ENCODE results near the gene BMPER. TPM values are rescaled to one million over a fixed set of nuclear protein-coding genes. Genes with fewer than 3 reads are reported as not detected.
A peak's percentile ranks its signal among the peaks of the same experiment; 100 is the strongest.

BMPER gene
- total RNA-seq, 6 donors from 2014 or later: 2.5 to 15.6 (median 9.4) TPM

DNA sequence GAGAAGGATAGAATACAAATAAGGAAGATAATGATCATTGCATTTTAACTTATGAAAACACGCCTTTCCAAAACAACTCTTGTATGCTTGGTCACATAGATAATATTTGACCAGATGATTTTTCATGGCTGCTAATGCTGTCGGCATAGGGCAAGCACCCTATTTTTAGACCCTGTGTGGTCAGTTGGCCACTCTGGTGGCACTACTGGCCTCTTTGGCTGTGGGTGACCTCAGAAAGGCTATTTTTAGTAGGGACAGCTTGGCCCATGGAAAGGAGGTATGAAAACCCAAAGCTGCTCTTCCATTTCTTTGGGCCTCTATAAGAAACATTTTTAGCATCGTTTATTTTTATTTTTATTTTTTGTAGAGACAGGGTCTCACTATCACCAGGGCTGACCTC is 12.3 kb downstream of the BMPER start:
- no peak overlapping the region for H3K4me3 ChIP-seq
- TF ChIP-seq, protein P1, sequence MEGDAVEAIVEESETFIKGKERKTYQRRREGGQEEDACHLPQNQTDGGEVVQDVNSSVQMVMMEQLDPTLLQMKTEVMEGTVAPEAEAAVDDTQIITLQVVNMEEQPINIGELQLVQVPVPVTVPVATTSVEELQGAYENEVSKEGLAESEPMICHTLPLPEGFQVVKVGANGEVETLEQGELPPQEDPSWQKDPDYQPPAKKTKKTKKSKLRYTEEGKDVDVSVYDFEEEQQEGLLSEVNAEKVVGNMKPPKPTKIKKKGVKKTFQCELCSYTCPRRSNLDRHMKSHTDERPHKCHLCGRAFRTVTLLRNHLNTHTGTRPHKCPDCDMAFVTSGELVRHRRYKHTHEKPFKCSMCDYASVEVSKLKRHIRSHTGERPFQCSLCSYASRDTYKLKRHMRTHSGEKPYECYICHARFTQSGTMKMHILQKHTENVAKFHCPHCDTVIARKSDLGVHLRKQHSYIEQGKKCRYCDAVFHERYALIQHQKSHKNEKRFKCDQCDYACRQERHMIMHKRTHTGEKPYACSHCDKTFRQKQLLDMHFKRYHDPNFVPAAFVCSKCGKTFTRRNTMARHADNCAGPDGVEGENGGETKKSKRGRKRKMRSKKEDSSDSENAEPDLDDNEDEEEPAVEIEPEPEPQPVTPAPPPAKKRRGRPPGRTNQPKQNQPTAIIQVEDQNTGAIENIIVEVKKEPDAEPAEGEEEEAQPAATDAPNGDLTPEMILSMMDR (IDR thresholded peaks at IDR 0.05): no peak
- no peak for TF ChIP-seq POLR2A (IDR thresholded peaks at IDR 0.05)
- no peak for TF ChIP-seq EP300 (IDR thresholded peaks at IDR 0.05)
- TF ChIP-seq POLR2AphosphoS5 (IDR thresholded peaks at IDR 0.05): no peak
- ATAC-seq (ENCODE audit: low FRiP score in 2 of 2) (no peak), DNase-seq (no peak)
- no peaks in the 10 kb centered on the region for H3K36me3 ChIP-seq
- no peak overlapping the region for H3K27ac ChIP-seq
- H3K9me3 ChIP-seq: no peaks in the 10 kb centered on the region
- H3K27me3 ChIP-seq: no peaks in the 10 kb centered on the region
- 61 to 98% methylated on average over 2 to 3 of the region's 3 CpGs for WGBS, 2 donors
- peaks cover 0 to 3% (median 0%) of the 10 kb centered on the region in 4 donors for H3K4me1 ChIP-seq

DNA sequence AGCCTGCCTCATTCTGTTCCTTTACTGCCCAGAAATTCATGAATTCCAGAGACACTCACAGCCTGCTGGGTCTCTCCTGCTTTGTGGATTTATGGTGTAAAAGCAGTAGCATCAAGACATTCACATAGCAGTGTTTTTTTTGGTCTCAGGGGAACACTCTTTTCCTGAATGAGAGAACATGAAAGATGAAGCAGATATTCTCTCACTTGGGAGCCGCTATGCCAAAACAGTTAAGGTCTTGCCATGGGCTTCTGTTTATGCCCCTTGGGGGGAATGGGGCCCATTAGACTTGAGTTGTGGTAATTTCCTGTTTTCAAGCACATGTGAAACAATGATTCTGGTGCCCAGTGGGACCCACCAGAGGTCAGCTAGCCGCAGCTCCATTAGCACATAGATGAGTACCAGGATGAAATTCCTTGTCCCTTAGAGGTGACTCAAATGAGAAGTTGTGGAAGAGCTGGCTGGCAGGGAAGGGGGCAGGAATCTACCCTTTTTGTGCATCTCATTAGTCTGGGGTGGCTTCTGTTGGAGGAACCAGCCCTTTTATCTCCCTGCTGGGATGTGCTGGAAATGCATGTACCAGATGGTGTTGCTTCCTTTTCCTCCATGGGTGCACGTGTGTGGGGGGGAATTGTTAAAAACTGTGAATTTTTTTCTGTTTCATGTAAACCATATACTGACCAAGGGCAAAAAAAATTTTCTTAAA is 13.3 kb downstream of the BMPER start:
- TF ChIP-seq POLR2AphosphoS5 (IDR thresholded peaks at IDR 0.05) (no peak), EP300 (IDR thresholded peaks at IDR 0.05) (no peak)
- no peak for ATAC-seq (ENCODE audit: low FRiP score in 2 of 2)
- Histone ChIP-seq H3K4me3 (no peak overlapping the region), H3K27ac (no peak overlapping the region), H3K4me1 (peaks cover 0 to 3% (median 0%) of the 10 kb centered on the region in 4 donors), H3K36me3 (no peaks in the 10 kb centered on the region), H3K9me3 (no peaks in the 10 kb centered on the region), H3K27me3 (no peaks in the 10 kb centered on the region)
- 74 to 75% methylated on average over 2 to 3 of the region's 3 CpGs for WGBS, 2 donors
- no peak for DNase-seq

DNA sequence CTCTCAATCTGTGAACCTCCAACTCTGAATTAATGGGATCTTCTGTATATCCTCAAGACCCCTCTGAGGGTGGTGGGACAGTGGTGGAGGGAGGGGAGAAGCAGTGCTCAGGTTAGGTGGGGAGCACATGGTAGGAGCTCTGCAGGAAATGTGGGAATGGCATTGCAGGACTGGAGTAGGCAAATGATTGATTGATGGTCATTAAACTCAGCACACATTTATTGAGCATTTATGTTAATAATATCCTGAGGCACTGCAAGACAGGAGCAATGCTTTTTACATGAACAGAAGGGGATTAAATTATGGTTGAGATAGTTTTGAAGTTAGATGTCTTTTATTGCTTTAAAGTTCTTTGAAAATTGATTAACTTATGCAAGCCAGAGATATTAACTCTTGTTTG is 14.1 kb downstream of the BMPER start:
- H3K27ac ChIP-seq: no peak overlapping the region
- no peak overlapping the region for H3K4me3 ChIP-seq
- ATAC-seq (ENCODE audit: low FRiP score in 2 of 2) (no peak), DNase-seq (no peak)
- TF ChIP-seq POLR2AphosphoS5 (IDR thresholded peaks at IDR 0.05) (no peak), EP300 (IDR thresholded peaks at IDR 0.05) (no peak), POLR2A (IDR thresholded peaks at IDR 0.05) (no peak)
- TF ChIP-seq, protein P1 (IDR thresholded peaks at IDR 0.05): no peak
- no peaks in the 10 kb centered on the region for H3K36me3 ChIP-seq
- H3K4me1 ChIP-seq: peaks cover 0 to 3% (median 0%) of the 10 kb centered on the region in 4 donors
- H3K27me3 ChIP-seq: no peaks in the 10 kb centered on the region
- H3K9me3 ChIP-seq: no peaks in the 10 kb centered on the region

DNA sequence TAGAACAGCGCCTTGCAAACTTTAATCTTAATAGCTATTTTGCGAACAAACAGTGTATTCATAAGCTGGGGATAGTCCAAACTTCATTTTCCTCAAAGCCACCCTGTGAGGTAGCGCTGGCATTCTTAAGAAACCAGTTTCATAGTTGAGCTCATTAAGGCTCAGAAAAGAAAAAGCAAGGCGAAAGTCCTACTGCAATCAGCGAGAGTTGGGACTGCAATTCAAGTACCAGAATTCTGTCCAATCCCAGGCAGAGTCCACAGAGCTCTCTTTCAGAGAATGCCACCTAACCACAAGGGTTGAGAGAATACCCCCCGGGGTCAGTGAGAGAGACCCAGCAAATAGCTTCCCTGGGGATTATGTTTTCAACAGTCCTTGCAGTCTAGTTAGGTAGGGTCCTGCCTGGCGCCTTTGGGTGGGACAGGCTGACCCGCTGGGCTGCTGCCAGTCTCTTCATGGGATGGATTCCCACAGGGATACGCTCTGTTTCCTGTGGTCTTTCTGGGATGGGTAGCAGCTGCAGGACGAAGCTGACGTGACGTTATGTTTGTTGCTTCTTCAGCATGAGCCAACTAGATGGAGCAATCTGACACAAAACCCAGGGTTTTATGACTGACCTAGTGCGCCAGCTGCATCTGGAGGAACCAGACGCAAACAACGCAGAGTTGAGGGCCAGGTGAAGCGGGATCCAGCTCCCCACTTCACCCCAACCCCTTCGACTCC is 16.0 kb downstream of the BMPER start:
- peak overlapping the region in 3 of 4 donors; percentile 4 to 59 (median 51) for H3K27ac ChIP-seq
- no peaks in the 10 kb centered on the region for H3K36me3 ChIP-seq
- peaks cover 0 to 3% (median 0%) of the 10 kb centered on the region in 4 donors for H3K4me1 ChIP-seq
- H3K27me3 ChIP-seq: no peaks in the 10 kb centered on the region
- WGBS, 2 donors: 77 to 79% methylated on average over 13 to 17 of the region's 17 CpGs
- peak in 1 of 2 donors; percentile 9 for DNase-seq
- H3K9me3 ChIP-seq: no peaks in the 10 kb centered on the region
- TF ChIP-seq EP300 (IDR thresholded peaks at IDR 0.05) (peak in 1 of 4 donors; percentile 28), POLR2A (IDR thresholded peaks at IDR 0.05) (no peak), POLR2AphosphoS5 (IDR thresholded peaks at IDR 0.05) (peak in 1 of 2 donors; percentile 52)
- TF ChIP-seq, protein P1 (IDR thresholded peaks at IDR 0.05): no peak
- H3K4me3 ChIP-seq: no peak overlapping the region
- peak in 1 of 2 donors; percentile 12 for ATAC-seq (ENCODE audit: low FRiP score in 2 of 2)

DNA sequence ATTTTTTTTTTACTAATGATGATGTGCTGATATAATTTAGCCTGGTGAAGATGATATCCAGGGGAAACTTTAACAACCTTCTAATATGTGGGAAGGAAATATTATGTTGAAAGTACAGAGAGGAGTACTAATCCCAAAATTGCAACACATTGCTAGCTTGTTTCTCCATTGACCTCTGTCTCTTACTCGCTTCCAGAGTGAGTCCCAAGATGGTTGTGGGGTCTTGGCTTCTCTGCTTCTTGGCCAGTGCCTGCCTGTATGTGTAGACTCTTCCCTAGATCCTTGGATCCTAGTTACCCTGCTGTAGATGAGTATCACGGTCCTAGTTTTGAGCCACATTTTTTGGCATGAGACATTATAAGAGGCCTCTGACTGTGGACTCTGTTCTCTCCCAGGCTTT is 17.5 kb downstream of the BMPER start:
- Histone ChIP-seq H3K4me1 (no peaks in the 10 kb centered on the region), H3K36me3 (no peaks in the 10 kb centered on the region), H3K27ac (peak overlapping the region in 1 of 4 donors; percentile 59), H3K27me3 (no peaks in the 10 kb centered on the region), H3K9me3 (no peaks in the 10 kb centered on the region), H3K4me3 (no peak overlapping the region)
- no peak for TF ChIP-seq EP300 (IDR thresholded peaks at IDR 0.05)
- no peak for TF ChIP-seq POLR2AphosphoS5 (IDR thresholded peaks at IDR 0.05)
- TF ChIP-seq, protein P1 (IDR thresholded peaks at IDR 0.05): no peak
- TF ChIP-seq POLR2A (IDR thresholded peaks at IDR 0.05): no peak
- ATAC-seq (ENCODE audit: low FRiP score in 2 of 2) (peak in 1 of 2 donors; percentile 52), DNase-seq (no peak)
- 81 to 85% methylated on average over 2 of the region's 2 CpGs for WGBS, 2 donors

All from upper lobe of left lung (tissue), 6 donors.